22Rv1 (cell line): Measurements from ENCODE around the gene DAGLB.

Experiments used
- H3K27ac ChIP-seq: fragments of 450-650 bp; 2 replicates; pipeline ENCODE4 v1.5.1; 2017
- CTCF ChIP-seq: fragments of 450-650 bp; IDR thresholded peaks from 2 replicates; pipeline ENCODE4 v1.5.1; 2017; ENCODE audit warnings: mild to moderate bottlenecking
- ZFX ChIP-seq: fragments of 450-650 bp; IDR thresholded peaks from 2 replicates; pipeline ENCODE4 v1.6.1; 2017; ENCODE audit warnings: antibody characterized with exemption, borderline replicate concordance

DAGLB gene

DNA sequence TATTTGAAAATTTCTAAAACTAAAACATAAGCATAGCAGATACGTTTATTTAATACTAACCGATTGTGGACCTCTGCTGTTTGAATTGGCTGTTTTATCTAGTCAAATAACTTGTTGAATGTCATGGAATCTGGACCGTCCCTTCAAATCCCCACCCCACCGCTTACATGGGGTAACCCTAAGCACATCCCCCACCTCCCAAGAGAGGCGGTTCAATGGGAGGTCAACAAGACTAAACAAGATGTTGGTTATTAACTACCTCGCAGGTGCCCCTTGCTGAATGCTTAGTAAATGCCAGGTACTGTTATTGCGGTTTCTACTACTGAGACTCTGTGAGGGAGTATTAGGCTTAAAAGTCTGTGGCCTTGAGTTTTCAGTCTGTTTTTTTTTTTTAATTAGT, 70.9 kb downstream of the DAGLB start:
- no peak overlapping the region for H3K27ac ChIP-seq
- TF ChIP-seq CTCF (no peak), ZFX (no peak)

- TF ChIP-seq CTCF (no peak), ZFX (no peak)
- peak overlapping the region; percentile 99 for H3K27ac ChIP-seq
These were observed 72.2 kb downstream of the DAGLB start for GRCh38 chr7:6375348-6376101.

DNA sequence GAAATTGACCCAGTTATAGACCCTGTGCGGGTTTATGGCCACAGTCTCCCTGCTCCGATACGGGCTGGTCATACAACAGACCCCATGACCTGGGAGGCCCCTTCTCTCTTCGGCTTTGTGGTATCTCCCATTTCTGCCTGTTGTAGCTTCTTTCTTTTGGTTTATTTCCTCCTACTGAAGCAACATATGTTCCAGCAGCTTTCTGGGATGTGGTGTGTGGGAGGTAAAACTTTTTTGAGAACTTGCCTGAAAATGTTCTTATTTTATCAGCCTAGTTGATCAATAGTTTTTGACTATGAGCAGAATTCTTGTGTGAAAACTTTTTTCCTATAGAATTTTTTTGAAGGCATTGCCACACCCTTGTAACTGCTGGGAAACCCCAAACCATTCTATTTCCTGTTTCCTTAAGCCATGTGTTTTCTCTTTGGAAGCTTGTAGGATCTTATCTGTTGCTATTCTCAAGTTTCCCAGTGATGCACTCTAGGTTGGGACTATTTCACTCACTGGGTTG, 80.0 kb downstream of the DAGLB start:
- TF ChIP-seq ZFX, result no peak
- no peak for TF ChIP-seq CTCF
- H3K27ac ChIP-seq, result no peak overlapping the region

DNA sequence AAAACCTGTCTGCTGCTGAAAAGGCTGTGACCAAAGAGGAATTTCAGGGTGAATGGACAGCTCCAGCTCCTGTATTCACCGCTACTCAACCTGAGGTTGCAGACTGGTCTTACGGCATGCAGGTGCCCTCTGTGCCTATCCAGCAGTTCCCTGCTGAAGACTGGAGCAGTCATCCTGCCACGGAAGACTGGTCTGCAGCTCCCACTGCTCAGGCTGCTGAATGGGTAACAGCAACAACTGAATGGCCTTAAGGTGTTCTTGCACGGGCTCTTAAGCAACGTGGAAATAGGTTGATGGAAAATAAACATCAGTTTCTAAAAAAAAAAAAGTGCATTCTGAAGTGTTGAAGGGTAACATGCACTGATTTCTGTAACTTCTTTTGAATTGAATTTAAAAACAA, 82.3 kb downstream of the DAGLB start:
- no peak overlapping the region for H3K27ac ChIP-seq
- TF ChIP-seq CTCF (no peak), ZFX (no peak)

GRCh38 chr7:6360841-6361240, 86.9 kb downstream of the DAGLB start:
- TF ChIP-seq CTCF (no peak), ZFX (no peak)
- no peak overlapping the region for H3K27ac ChIP-seq

GRCh38 chr7:6359734-6360133, 88.0 kb downstream of the DAGLB start:
- no peak overlapping the region for H3K27ac ChIP-seq
- no peak for TF ChIP-seq CTCF
- no peak for TF ChIP-seq ZFX
